ENCODE data around the gene GBGT1.

DNA sequence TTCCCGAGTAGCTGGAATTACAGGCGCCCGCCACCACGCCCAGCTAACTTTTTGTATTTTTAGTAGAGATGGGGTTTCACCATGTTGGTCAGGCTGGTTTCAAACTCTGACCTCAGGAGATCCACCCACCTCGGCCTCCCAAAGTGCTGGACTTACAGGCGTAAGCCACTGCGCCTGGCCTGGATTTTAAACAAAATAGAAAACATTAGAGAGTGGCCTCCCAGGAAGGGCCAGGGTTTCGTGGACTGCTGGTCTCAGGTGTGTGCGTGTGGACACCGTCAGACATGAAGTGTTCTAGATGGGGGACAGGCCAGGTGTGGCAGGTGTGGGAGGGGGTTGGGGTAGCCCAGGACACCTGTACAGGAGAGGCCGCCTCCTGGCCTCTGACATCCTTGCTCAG is 7.0 kb upstream of the GBGT1 start:
- TF ChIP-seq, protein P1, sequence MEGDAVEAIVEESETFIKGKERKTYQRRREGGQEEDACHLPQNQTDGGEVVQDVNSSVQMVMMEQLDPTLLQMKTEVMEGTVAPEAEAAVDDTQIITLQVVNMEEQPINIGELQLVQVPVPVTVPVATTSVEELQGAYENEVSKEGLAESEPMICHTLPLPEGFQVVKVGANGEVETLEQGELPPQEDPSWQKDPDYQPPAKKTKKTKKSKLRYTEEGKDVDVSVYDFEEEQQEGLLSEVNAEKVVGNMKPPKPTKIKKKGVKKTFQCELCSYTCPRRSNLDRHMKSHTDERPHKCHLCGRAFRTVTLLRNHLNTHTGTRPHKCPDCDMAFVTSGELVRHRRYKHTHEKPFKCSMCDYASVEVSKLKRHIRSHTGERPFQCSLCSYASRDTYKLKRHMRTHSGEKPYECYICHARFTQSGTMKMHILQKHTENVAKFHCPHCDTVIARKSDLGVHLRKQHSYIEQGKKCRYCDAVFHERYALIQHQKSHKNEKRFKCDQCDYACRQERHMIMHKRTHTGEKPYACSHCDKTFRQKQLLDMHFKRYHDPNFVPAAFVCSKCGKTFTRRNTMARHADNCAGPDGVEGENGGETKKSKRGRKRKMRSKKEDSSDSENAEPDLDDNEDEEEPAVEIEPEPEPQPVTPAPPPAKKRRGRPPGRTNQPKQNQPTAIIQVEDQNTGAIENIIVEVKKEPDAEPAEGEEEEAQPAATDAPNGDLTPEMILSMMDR (IDR thresholded peaks at IDR 0.05) = no peak
- no peak for TF ChIP-seq POLR2A (IDR thresholded peaks at IDR 0.05)

Data from Peyer's patch (tissue), 4 donors.